HG03175 (cell line): ENCODE measurements around the gene TEX14.
"Not testable (repeated sequence)": the region's sequence is repeated elsewhere in the genome, so short reads cannot be mapped to it uniquely, and the experiment has no call there.

Source experiments
- ATAC-seq: cut with Tn5 transposase; IDR thresholded peaks from one replicate; pipeline ENCODE4 v1.9.1; 2021; ENCODE audit warnings: mild to moderate bottlenecking, moderate library complexity; ENCODE audit not compliant: unreplicated experiment

The TEX14 gene

GRCh38 chr17:58658804-58659713 lies 32.8 kb downstream of the TEX14 start:
- peak; percentile 71 for ATAC-seq

- ATAC-seq, result not testable (repeated sequence)
These were observed 33.7 kb downstream of the TEX14 start for GRCh38 chr17:58657962-58658803.

GRCh38 chr17:58648236-58648635 lies 43.6 kb downstream of the TEX14 start:
- no peak for ATAC-seq

GRCh38 chr17:58643147-58643546 lies 48.7 kb downstream of the TEX14 start:
- no peak for ATAC-seq

- no peak for ATAC-seq
These were observed 49.9 kb downstream of the TEX14 start for GRCh38 chr17:58641887-58642311.

- ATAC-seq, result no peak
These were observed 51.6 kb downstream of the TEX14 start for GRCh38 chr17:58640202-58640601.

- ATAC-seq, result no peak
These were observed 52.2 kb downstream of the TEX14 start for GRCh38 chr17:58639681-58640080.

GRCh38 chr17:58637011-58637570 lies 54.8 kb downstream of the TEX14 start:
- no peak for ATAC-seq

- ATAC-seq, result no peak
These were observed 59.2 kb downstream of the TEX14 start for GRCh38 chr17:58632324-58633314.

GRCh38 chr17:58631523-58632323 lies 60.1 kb downstream of the TEX14 start:
- peak; percentile 73 for ATAC-seq

GRCh38 chr17:58630883-58631522 lies 60.8 kb downstream of the TEX14 start:
- ATAC-seq, result no peak

- no peak for ATAC-seq
These were observed 64.9 kb downstream of the TEX14 start for GRCh38 chr17:58626905-58627304.

- no peak for ATAC-seq
These were observed 67.1 kb downstream of the TEX14 start for GRCh38 chr17:58624751-58625150.

GRCh38 chr17:58621174-58621573 lies 70.7 kb downstream of the TEX14 start:
- peak; percentile 60 for ATAC-seq

GRCh38 chr17:58618336-58618735 lies 73.5 kb downstream of the TEX14 start:
- ATAC-seq, result no peak

- ATAC-seq, result no peak
These were observed 74.3 kb downstream of the TEX14 start for GRCh38 chr17:58617563-58617962.

GRCh38 chr17:58615768-58616659 lies 75.8 kb downstream of the TEX14 start:
- peak; percentile 63 for ATAC-seq
